HG03103 (cell line): ENCODE results near the gene PIGO.

ENCODE experiments used
- ATAC-seq: cut with Tn5 transposase; IDR thresholded peaks from one replicate; pipeline ENCODE4 v1.9.1; 2021; ENCODE audit warnings: low read depth; ENCODE audit not compliant: unreplicated experiment

PIGO gene

DNA sequence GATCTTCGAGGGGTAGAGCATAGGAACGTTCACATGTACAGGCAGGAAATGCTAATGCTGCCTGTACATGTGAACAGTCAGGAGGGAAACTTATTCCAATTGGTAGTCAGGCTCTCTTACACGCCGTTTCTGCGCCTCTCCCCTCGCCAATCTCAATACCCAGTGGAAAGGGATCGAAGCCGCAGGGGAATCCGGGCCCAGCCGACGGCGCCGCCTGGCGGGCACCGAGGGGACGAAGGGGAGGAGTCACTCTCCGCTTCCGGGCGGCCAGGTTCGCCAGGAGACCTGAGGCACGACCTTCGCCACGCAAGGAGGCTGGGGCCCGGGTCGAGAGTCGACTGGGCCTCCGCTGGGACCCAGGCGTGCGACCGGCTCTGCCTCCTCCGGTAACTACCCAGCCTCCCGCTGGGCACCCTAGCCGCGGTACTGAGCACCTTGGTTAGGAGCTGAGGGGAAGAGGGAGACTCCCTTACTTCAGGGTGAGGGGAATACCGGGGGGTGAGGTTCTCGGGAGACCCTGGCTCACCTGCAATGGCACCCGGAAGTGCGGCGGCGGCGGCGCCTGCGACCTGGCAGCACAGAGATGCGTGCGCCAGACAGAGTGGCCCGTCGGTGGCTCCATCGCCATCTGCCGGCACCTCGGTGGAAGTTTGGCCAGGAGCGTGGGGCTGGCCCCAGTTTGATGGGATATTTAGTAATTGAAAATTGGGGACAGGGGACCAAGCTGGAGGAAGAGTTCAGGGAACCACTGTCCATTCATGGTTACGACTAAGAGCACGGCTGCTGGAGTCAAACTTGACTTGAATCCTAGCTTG is at the start of gene PIGO:
Gene PIGO, minus strand, starts transcription at position 557 of the 815 bp plus-strand sequence. CDS start 1,026 bp downstream, outside the sequence.
- peak; percentile 83 for ATAC-seq

DNA sequence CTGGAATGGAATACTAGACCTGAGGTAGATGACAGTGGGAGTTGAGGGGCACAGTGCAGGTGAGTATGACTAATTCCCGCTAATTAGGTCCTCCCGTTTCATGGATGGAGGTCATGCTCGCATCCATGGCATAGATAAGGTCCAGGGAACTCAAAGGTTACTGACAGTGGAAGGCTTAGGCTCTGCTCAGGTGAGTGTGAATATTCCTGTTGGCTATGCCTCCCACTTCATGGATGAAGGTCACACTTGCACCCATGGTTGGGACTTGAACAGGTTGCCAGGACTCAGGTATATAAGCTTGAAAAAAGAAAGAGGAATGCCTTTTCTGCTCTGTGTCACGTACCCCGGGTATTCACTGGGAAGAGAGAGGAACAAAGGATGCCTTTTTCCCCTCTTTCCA is 45.6 kb upstream of the PIGO start:
- ATAC-seq, result no peak

DNA sequence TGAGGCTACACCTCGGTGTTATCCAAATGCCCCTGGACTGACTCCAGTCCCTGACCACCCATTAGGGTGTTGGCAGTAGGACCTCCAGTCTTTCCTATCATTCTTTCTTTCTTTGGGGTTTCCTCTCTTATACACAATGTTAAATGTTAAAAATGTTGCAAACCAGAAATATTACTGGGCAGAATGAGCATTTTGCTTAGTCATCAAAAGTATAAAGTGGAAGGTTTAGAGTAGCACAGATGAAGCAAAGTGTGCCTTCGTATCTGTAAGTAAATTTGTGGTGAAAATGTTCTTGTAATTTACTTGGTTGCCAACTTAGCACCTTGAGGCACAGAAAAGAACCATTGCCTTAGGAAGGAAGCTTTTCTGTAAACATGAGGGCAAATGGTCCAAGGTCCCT is 43.7 kb upstream of the PIGO start:
- ATAC-seq, result no peak

DNA sequence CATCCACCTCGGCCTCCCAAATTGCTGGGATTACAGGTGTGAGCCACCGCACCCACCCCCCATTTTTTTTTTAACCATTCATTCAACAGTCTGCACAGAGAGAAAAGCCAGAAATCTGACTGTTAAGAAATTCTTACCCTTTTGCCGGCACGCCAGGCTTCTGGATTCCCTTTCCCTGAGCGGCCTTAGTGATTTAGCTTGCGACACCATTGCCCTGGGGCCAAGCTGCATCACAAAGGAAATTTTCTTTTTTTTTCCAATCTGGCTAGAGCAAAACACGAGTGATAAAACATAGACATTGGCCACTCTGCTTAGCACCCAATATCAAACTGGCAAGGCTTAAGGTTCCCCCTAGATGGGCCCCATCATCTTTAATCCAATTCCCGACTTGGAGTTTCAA is 40.5 kb upstream of the PIGO start:
- no peak for ATAC-seq

DNA sequence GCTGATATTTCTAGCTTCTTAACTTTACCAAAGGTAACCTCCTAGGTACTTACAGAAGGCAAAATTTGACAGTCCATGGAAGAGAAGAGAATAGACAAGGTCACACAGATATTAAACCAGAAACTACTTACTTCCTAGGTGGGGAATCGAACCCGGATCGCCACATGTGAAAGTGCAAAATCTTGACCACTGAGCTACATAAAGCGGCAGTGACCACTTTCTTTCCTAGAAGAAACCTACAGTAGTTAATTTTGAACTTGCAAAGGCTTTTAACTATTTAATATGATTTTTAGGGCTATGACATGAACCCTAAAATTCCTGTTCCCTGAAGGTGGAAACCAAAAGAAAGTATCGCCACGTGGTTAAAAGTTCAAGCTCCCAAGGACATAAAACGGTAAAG is 39.6 kb upstream of the PIGO start:
- ATAC-seq, result no peak

DNA sequence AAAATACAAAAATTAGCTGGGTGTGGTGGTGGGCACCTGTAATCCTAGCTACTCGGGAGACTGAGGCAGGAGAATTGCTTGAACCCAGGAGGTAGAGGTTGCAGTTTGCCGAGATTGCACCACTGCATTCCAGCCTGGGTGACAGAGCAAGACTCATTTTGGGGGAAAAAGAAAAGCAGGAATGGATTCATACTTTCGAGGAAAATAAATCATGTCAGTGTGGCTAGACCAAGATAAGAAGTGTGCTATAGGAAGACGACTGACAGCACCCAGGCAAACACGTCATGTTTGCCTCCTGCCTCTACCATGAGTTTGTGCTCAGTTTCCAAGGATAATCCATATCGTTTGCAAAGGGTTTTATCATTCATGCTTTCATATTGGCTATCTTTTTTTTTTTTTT is 38.5 kb upstream of the PIGO start:
- no peak for ATAC-seq

DNA sequence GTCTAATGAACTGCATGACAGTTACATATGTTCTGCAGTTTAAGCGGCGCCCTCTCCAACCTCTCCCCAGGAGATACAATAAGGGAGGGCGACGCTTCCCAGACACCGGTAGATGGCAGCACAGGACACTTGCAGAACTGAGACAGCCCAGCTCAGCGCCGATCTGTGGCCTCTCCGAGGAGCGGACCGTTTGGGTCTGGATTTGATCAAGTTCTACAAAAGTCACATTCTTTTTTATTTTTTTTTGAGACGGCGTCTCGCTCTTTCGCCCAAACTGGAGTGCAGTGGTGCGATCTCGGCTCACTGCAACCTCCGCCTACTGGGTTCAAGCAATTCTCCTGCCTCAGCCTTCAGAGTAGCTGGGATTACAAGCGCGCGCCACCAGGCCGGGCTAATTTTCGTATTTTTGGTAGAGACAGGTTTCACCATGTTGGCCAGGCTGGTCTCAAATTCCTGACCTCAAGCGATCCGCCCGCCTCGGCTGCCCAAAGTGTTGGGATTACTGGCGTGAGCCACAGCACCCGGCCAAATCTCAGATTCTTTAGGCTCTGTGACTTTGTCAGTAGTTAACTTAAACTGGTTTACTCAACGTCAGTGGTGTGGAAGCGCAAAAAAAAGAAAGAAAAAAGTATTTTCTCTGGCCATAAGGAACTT is 20.6 kb upstream of the PIGO start:
- peak; percentile 34 for ATAC-seq

DNA sequence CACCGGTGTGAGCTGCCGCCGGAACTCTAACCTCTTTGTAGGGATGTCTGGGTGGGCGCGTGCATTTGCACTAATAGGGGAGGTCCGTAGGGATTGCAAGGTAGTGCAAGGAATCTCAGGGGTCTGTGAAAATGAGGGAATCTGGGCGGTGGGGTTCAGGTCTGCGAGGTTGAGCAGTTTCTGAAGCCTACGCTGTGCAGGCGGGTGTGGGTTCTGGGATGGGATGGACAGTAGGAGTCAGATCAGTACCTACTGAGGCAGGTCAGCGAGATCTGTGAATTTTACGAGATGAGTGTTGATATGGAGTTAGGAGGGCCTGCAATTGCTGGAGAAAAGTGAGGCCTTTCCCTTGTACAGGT is 20.1 kb upstream of the PIGO start:
- no peak for ATAC-seq

- peak; percentile 46 for ATAC-seq
Observed at GRCh38 chr9:35115680-35116538, 19.5 kb upstream of the PIGO start, which contains the start of gene ATOSB. Gene ATOSB, minus strand, starts transcription at chr9:35115862. Its CDS starts 7,588 bp downstream, at chr9:35108274.

DNA sequence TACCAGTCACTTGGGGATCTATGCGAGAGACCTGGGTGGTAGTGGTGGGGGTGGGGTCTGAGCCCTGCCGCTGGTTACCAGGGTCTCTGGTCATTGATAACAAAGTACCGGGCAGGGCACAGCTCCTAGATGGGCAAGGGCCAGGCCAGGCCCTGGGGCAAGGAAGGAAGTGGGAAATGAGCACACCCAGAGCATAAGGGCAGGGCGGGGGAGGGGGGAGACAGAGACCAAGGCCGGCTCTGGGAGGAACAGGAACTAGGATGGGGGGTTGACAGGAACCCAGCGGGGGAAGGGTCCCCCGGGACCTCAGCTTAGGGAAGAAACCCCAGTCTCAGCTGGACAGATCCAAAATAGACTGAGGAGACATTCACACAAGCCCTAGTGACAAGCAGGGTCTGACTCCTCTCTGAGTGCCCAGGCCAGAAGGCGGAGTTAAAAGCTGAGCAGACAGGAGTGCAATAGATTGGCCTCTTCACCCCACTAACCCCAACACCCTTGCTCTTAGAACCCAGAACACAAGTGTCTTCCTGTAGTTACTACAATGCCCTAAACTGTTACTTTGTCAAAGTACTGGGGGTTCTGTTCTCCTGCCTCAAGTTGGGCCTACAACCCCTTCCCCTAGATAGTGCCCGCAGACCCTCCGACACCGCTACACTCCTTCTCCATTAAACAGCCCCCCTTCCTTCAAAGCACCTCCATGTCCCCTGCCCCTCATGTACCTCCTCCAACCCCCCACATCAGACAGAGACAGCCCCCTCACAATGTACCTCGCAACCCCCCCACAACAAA is 18.6 kb upstream of the PIGO start:
- no peak for ATAC-seq

GRCh38 chr9:35114113-35114839 is 17.9 kb upstream of the PIGO start:
- ATAC-seq, result no peak

- ATAC-seq, result no peak
Observed at GRCh38 chr9:35112257-35113020, 16.0 kb upstream of the PIGO start.

DNA sequence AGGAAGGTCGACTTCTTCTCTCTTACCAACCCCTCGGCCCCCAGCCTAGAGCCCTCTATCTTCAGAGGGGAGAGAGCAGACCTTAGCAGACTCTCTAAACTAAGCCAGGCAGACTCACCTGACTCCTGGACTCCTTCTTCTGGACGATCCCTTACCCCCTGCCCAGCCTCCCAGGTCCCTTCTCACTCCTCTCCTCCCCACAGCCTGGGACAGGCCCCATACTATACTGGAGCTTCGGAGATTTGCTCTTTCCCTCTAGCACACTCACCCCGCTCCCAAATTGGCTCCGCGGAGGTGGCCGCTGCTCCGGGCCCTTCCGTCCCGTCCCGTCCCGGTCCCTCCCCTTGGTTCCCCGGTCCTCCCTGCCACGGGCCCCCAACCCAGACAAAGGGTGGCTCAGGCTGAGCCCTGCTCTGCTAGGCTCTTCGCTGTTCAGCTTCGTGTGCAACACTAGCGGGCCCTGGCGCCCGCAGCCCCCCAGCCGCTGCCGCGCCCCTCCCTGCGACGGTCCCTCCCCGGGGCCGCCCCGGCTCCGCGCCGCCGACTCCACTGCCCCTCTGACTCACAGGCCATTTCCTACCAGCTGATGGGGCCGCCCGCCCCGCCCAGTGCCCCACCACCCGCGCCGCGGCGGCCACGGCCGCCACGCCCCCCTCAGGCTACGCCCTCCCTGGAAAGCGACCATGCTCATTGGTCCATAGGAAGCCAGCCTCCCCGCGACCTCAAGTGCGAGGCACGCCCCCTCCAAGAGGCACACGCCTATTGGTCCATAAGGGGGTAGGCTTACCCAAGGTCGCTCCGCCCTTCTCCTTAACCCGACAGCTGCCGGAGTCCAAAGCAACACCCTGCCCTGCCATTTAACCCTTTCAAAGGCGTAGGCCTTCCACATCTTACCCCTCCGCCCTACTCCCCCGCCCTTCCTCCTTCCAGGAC is 14.9 kb upstream of the PIGO start:
- peak; percentile 63 for ATAC-seq

- ATAC-seq, result no peak
Observed at GRCh38 chr9:35110327-35110761, 14.0 kb upstream of the PIGO start.

DNA sequence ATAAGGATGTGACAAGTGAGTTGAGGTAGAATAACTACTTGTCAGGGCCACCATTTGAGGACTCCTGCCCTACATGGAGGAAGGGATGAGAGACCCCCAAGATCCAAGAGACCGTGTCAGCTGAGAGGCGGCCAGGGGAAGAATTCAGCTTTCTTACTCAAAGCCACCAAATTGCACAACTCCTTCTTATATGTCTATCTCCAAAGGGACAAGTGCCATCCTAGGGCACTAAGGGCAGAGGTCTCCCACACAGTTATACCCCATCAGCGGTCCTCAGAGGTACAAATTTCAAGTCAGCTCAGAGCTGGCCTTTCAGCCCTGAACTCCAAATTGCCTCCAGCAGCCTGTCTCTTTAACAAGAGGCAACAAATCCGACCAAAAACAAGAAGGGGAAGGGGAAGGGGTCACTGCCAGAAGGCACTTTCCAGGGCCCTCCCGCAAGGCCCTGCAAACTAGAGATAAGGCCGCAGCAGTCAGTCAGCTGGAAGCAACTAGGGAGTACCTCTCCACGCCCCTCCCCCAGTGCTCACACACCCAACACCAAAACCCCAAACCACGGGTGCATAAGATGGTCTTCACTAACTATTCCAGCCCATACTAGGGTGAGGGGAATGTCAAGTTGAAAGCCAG is 12.7 kb upstream of the PIGO start:
- no peak for ATAC-seq

DNA sequence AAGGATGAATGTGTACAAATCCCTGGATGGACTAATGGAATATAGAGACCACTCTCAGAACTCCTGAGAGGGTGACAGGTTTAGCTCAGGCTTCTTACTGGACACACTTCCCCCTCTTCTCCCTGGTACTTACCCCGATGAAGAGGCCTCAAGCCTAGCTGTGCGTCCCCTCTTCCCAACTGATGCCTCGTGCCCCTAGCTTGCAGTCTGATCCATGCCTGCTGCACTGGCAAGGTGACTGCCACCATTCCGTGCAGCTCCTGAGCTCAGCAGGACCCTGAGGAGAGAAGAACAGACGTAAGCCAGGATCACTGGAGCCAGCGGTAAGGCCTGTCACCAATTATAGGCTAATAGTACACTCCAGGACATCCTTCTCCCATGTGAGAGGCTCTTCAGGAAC is 12.1 kb upstream of the PIGO start:
- ATAC-seq, result no peak
